ENCODE measurements around the gene TARBP2.

The TARBP2 gene

DNA sequence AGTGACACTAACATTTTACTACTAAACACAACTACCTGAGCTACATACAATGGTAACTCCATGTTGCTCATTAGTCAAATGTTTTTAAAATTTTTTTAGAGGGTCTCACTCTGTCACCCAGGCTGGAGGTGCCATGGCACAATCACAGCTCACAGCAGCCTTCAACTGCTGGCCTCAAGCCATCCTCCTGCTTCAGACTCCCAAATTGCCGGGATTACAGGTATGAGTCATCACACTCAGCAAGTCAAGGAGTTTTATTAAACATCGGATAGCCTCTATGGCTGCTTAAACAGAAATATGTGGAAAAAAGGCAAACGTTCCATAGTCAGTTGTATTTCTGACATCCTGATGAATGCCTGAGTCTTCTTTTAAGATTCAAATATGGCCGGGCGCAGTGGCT, 17.3 kb downstream of the TARBP2 start:
- Histone ChIP-seq H3K9ac (ENCODE audit: low read length) (no peak overlapping the region), H4K8ac (ENCODE audit: low read length) (no peak overlapping the region), H2AK5ac (ENCODE audit: low read length, severe bottlenecking) (no peak overlapping the region), H3K14ac (ENCODE audit: low read length in 2 of 2) (no peak overlapping the region), H3K18ac (ENCODE audit: low read depth in 1 of 2, low read length in 2 of 2) (no peak overlapping the region), H3K36me3 (ENCODE audit: control insufficient read depth in 1 of 2, insufficient read depth in 2 of 2, low read depth in 1 of 2, low read length in 2 of 2) (peaks cover 39 to 93% of the 10 kb centered on the region in 2 experiments), H3K27me3 (ENCODE audit: control insufficient read depth in 1 of 2, insufficient read depth in 1 of 2, low read length in 2 of 2) (no peaks in the 10 kb centered on the region), H3K27ac (ENCODE audit: low read length, poor library complexity, severe bottlenecking) (no peak overlapping the region), H2BK15ac (ENCODE audit: low read depth, poor library complexity, severe bottlenecking) (no peak overlapping the region), H2BK120ac (ENCODE audit: low read depth, low read length) (no peak overlapping the region), H4K91ac (ENCODE audit: low read length) (no peak overlapping the region), H2BK5ac (ENCODE audit: low read depth, low read length, poor library complexity, severe bottlenecking) (no peak overlapping the region), H3K23ac (ENCODE audit: low read length in 2 of 2) (no peak overlapping the region), H2BK12ac (ENCODE audit: low read length in 2 of 2) (no peak overlapping the region), H3K9me3 (ENCODE audit: control insufficient read depth, low read length) (no peaks in the 10 kb centered on the region), H3K4me3 (ENCODE audit: insufficient read depth in 1 of 2, low read depth in 1 of 2, low read length in 2 of 2) (no peak overlapping the region), H3K4me2 (ENCODE audit: low read length, poor library complexity, severe bottlenecking) (no peak overlapping the region), H2AFZ (ENCODE audit: low read depth, low read length) (no peak overlapping the region), H3K4me1 (ENCODE audit: control insufficient read depth, insufficient read depth, low read depth, low read length) (no peaks in the 10 kb centered on the region), H3K4ac (ENCODE audit: low read depth in 1 of 2, low read length in 2 of 2) (no peak overlapping the region), H3K79me1 (replicated peaks; ENCODE audit: low read length, poor library complexity, severe bottlenecking) (peaks cover 14% of the 10 kb centered on the region)
- DNase-seq: no peak
- WGBS: 88% methylated on average over 5 of the region's 5 CpGs

DNA sequence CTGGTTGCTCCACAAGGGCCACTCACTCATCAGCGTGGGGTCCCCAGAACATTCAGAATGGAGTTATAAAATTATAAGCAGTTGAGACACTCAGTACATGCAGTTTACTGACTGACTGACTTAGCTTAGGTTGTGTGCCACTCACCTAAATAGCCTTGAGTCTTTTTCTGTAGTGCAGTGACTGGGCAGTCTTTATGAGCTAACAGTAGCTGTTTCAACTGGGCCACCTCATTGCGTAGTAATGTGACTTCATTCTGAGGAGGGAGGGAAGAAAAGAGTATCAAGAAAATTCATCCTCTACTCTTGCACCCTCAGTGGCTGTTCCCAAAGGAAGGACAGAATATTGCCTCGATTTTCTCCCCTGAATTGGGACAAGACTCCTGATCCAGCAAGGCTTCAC, 22.0 kb downstream of the TARBP2 start:
- H3K4me1 ChIP-seq (ENCODE audit: control insufficient read depth, insufficient read depth, low read depth, low read length): no peaks in the 10 kb centered on the region
- no peak overlapping the region for H3K18ac ChIP-seq (ENCODE audit: low read depth in 1 of 2, low read length in 2 of 2)
- no peak overlapping the region for H2BK12ac ChIP-seq (ENCODE audit: low read length in 2 of 2)
- H3K9ac ChIP-seq (ENCODE audit: low read length): no peak overlapping the region
- WGBS: 100% methylated on average over 3 of the region's 3 CpGs
- H3K4me3 ChIP-seq (ENCODE audit: insufficient read depth in 1 of 2, low read depth in 1 of 2, low read length in 2 of 2): no peak overlapping the region
- H3K27me3 ChIP-seq (ENCODE audit: control insufficient read depth in 1 of 2, insufficient read depth in 1 of 2, low read length in 2 of 2): no peaks in the 10 kb centered on the region
- H2AFZ ChIP-seq (ENCODE audit: low read depth, low read length): no peak overlapping the region
- H3K27ac ChIP-seq (ENCODE audit: low read length, poor library complexity, severe bottlenecking): no peak overlapping the region
- H3K9me3 ChIP-seq (ENCODE audit: control insufficient read depth, low read length): no peaks in the 10 kb centered on the region
- H2AK5ac ChIP-seq (ENCODE audit: low read length, severe bottlenecking): no peak overlapping the region
- H3K4ac ChIP-seq (ENCODE audit: low read depth in 1 of 2, low read length in 2 of 2): no peak overlapping the region
- H3K14ac ChIP-seq (ENCODE audit: low read length in 2 of 2): no peak overlapping the region
- H4K8ac ChIP-seq (ENCODE audit: low read length): no peak overlapping the region
- peaks cover 12% of the 10 kb centered on the region for H3K79me1 ChIP-seq (replicated peaks; ENCODE audit: low read length, poor library complexity, severe bottlenecking)
- no peak overlapping the region for H2BK15ac ChIP-seq (ENCODE audit: low read depth, poor library complexity, severe bottlenecking)
- peaks cover 37 to 79% of the 10 kb centered on the region in 2 experiments for H3K36me3 ChIP-seq (ENCODE audit: control insufficient read depth in 1 of 2, insufficient read depth in 2 of 2, low read depth in 1 of 2, low read length in 2 of 2)
- no peak for DNase-seq
- H4K91ac ChIP-seq (ENCODE audit: low read length): no peak overlapping the region
- H2BK5ac ChIP-seq (ENCODE audit: low read depth, low read length, poor library complexity, severe bottlenecking): no peak overlapping the region
- no peak overlapping the region for H3K23ac ChIP-seq (ENCODE audit: low read length in 2 of 2)
- no peak overlapping the region for H3K4me2 ChIP-seq (ENCODE audit: low read length, poor library complexity, severe bottlenecking)
- H2BK120ac ChIP-seq (ENCODE audit: low read depth, low read length): no peak overlapping the region

DNA sequence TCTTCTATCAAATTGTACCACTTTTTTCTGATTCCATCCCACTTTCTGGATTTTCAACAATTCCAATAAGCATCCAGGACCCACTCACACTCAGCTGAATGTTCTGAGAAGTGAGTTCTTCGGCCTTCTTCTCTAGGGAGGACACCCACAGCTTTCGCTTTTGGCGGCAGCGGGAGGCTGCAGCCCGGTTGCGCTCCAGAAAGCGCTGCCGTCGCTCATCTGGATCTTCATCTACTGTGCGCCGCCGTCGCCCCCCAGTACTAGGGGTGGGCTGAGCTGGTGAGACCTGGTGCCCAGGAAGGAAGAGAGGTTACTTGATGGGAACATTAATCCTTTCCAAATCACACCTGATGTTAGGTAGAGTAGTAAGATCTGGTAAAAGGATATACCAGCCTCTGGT, 23.4 kb downstream of the TARBP2 start:
- no peak overlapping the region for H4K8ac ChIP-seq (ENCODE audit: low read length)
- DNase-seq: no peak
- no peak overlapping the region for H2BK15ac ChIP-seq (ENCODE audit: low read depth, poor library complexity, severe bottlenecking)
- no peak overlapping the region for H2AK5ac ChIP-seq (ENCODE audit: low read length, severe bottlenecking)
- H2BK120ac ChIP-seq (ENCODE audit: low read depth, low read length): no peak overlapping the region
- peaks cover 37 to 69% of the 10 kb centered on the region in 2 experiments for H3K36me3 ChIP-seq (ENCODE audit: control insufficient read depth in 1 of 2, insufficient read depth in 2 of 2, low read depth in 1 of 2, low read length in 2 of 2)
- H3K4me2 ChIP-seq (ENCODE audit: low read length, poor library complexity, severe bottlenecking): no peak overlapping the region
- H2BK5ac ChIP-seq (ENCODE audit: low read depth, low read length, poor library complexity, severe bottlenecking): no peak overlapping the region
- H3K27ac ChIP-seq (ENCODE audit: low read length, poor library complexity, severe bottlenecking): no peak overlapping the region
- no peaks in the 10 kb centered on the region for H3K9me3 ChIP-seq (ENCODE audit: control insufficient read depth, low read length)
- peaks cover 14% of the 10 kb centered on the region for H3K79me1 ChIP-seq (replicated peaks; ENCODE audit: low read length, poor library complexity, severe bottlenecking)
- H3K23ac ChIP-seq (ENCODE audit: low read length in 2 of 2): no peak overlapping the region
- H2AFZ ChIP-seq (ENCODE audit: low read depth, low read length): no peak overlapping the region
- H3K4me3 ChIP-seq (ENCODE audit: insufficient read depth in 1 of 2, low read depth in 1 of 2, low read length in 2 of 2): no peak overlapping the region
- H3K9ac ChIP-seq (ENCODE audit: low read length): no peak overlapping the region
- no peaks in the 10 kb centered on the region for H3K4me1 ChIP-seq (ENCODE audit: control insufficient read depth, insufficient read depth, low read depth, low read length)
- H3K4ac ChIP-seq (ENCODE audit: low read depth in 1 of 2, low read length in 2 of 2): no peak overlapping the region
- no peak overlapping the region for H2BK12ac ChIP-seq (ENCODE audit: low read length in 2 of 2)
- H3K18ac ChIP-seq (ENCODE audit: low read depth in 1 of 2, low read length in 2 of 2): no peak overlapping the region
- H3K27me3 ChIP-seq (ENCODE audit: control insufficient read depth in 1 of 2, insufficient read depth in 1 of 2, low read length in 2 of 2): no peaks in the 10 kb centered on the region
- WGBS: 97% methylated on average over 13 of the region's 13 CpGs
- H4K91ac ChIP-seq (ENCODE audit: low read length): no peak overlapping the region
- H3K14ac ChIP-seq (ENCODE audit: low read length in 2 of 2): no peak overlapping the region

DNA sequence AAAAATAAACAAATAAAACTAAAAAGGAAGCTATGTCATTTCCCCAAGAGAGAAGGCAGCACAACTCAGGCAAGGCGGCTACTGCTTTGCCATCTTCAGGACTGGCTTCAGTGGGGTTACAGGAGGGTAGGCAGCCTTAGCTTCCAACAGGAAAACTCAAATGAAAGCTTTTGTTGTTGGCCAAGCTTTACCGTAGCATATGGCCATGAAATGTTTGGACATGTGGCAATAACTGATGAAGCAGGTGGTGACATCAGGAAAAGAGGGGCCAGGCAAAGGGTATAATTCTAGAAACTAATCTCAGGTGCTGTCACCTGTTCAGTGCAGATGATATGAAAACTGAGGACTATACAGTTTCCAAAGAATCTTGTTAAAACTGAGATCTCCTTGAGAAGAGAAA, 29.0 kb downstream of the TARBP2 start:
- Histone ChIP-seq H3K23ac (ENCODE audit: low read length in 2 of 2) (no peak overlapping the region), H3K4me3 (ENCODE audit: insufficient read depth in 1 of 2, low read depth in 1 of 2, low read length in 2 of 2) (no peak overlapping the region), H2AK5ac (ENCODE audit: low read length, severe bottlenecking) (no peak overlapping the region), H3K79me1 (replicated peaks; ENCODE audit: low read length, poor library complexity, severe bottlenecking) (peaks cover 14% of the 10 kb centered on the region), H3K9ac (ENCODE audit: low read length) (no peak overlapping the region), H3K4me1 (ENCODE audit: control insufficient read depth, insufficient read depth, low read depth, low read length) (no peaks in the 10 kb centered on the region), H4K91ac (ENCODE audit: low read length) (no peak overlapping the region), H3K4ac (ENCODE audit: low read depth in 1 of 2, low read length in 2 of 2) (no peak overlapping the region), H2BK120ac (ENCODE audit: low read depth, low read length) (no peak overlapping the region), H3K27ac (ENCODE audit: low read length, poor library complexity, severe bottlenecking) (no peak overlapping the region), H3K14ac (ENCODE audit: low read length in 2 of 2) (no peak overlapping the region), H2BK5ac (ENCODE audit: low read depth, low read length, poor library complexity, severe bottlenecking) (no peak overlapping the region), H2BK12ac (ENCODE audit: low read length in 2 of 2) (no peak overlapping the region), H2AFZ (ENCODE audit: low read depth, low read length) (no peak overlapping the region), H3K36me3 (ENCODE audit: control insufficient read depth in 1 of 2, insufficient read depth in 2 of 2, low read depth in 1 of 2, low read length in 2 of 2) (peaks cover 44 to 58% of the 10 kb centered on the region in 2 experiments), H3K27me3 (ENCODE audit: control insufficient read depth in 1 of 2, insufficient read depth in 1 of 2, low read length in 2 of 2) (no peaks in the 10 kb centered on the region), H3K4me2 (ENCODE audit: low read length, poor library complexity, severe bottlenecking) (no peak overlapping the region), H3K9me3 (ENCODE audit: control insufficient read depth, low read length) (no peaks in the 10 kb centered on the region), H3K18ac (ENCODE audit: low read depth in 1 of 2, low read length in 2 of 2) (no peak overlapping the region), H4K8ac (ENCODE audit: low read length) (no peak overlapping the region), H2BK15ac (ENCODE audit: low read depth, poor library complexity, severe bottlenecking) (no peak overlapping the region)
- WGBS: 97% methylated on average over 2 of the region's 2 CpGs
- no peak for DNase-seq
